ENCODE measurements around the gene ZBED3.

DNA sequence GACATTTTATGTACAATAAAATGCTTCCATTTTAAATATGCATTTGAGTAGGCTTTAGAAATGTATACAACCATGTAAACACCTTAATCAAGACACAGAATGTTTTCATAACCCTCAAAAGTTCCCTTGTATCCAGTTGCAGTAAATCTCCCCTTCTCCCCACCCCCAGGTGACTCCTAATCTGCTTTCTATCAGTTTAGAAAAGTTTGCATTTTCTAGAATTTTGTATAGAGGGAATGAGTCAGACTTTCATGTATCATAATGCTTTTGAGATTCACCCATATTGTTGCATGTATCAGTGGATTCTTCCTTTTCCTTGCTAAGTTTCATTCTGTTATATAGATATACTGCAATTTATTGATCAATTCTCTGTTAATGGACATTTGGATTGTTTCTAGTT is 17.7 kb upstream of the ZBED3 start:
- TF ChIP-seq, protein P1, sequence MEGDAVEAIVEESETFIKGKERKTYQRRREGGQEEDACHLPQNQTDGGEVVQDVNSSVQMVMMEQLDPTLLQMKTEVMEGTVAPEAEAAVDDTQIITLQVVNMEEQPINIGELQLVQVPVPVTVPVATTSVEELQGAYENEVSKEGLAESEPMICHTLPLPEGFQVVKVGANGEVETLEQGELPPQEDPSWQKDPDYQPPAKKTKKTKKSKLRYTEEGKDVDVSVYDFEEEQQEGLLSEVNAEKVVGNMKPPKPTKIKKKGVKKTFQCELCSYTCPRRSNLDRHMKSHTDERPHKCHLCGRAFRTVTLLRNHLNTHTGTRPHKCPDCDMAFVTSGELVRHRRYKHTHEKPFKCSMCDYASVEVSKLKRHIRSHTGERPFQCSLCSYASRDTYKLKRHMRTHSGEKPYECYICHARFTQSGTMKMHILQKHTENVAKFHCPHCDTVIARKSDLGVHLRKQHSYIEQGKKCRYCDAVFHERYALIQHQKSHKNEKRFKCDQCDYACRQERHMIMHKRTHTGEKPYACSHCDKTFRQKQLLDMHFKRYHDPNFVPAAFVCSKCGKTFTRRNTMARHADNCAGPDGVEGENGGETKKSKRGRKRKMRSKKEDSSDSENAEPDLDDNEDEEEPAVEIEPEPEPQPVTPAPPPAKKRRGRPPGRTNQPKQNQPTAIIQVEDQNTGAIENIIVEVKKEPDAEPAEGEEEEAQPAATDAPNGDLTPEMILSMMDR (conservative IDR thresholded peaks at IDR 0.05; ENCODE audit: low read length), result no peak
- TF ChIP-seq EZH2phosphoT487 (IDR thresholded peaks at IDR 0.05; ENCODE audit: borderline replicate concordance, low read depth, low read length), result no peak
